GM12878 (cell line): ENCODE results near the gene TRIM41. TPM values are rescaled to one million over a fixed set of nuclear protein-coding genes. Genes with fewer than 3 reads are reported as not detected.
"Not testable (repeated sequence)": the region's sequence is repeated elsewhere in the genome, so short reads cannot be mapped to it uniquely, and the experiment has no call there.

ENCODE experiments used
- ATAC-seq: fragments of 200-7000 bp; cut with Tn5 transposase; 3 replicates; pipeline ENCODE4 v1.9.1; 2020; ENCODE audit warnings: mild to moderate bottlenecking, moderate library complexity
- BruUV-seq: library from RNA; stranded (reverse); fragments of 400-500 nt; replicated peaks from 2 replicates; lab custom pipeline; 2021; lab: Mats Ljungman, UMichigan
- CTCF ChIA-PET: fragments of 300-600 bp; sonication (Branson Sonifier 250); formaldehyde crosslinking; extraction: SDS; loops from one replicate; lab custom pipeline; 2021; ENCODE audit warnings: inconsistent platforms; lab: Yijun Ruan, JAX
- POLR2A ChIA-PET: fragments of 350-600 bp; formaldehyde crosslinking; extraction: SDS; loops from one replicate; lab custom pipeline; 2021; ENCODE audit warnings: inconsistent platforms; lab: Charles Lee
- RAD21 ChIA-PET: fragments of 300-600 bp; sonication (Branson Sonifier 250); formaldehyde crosslinking; loops from one replicate; lab custom pipeline; 2023; ENCODE audit warnings: antibody characterized with exemption; ENCODE audit not compliant: unreplicated experiment; lab: Charles Lee
- SMC1A ChIA-PET: fragments of 300-600 bp; sonication (Branson Sonifier 250); formaldehyde crosslinking; loops from one replicate; lab custom pipeline; 2023; ENCODE audit not compliant: unreplicated experiment, uncharacterized antibody; lab: Charles Lee
- DNase-seq: peaks from one replicate; pipeline ENCODE4 v3.0.0-alpha.2; 2011; ENCODE audit warnings: low read depth, low spot score
- FAIRE-seq: peaks from 3 replicates; lab custom pipeline; 2011; peaks lifted over from hg19 to GRCh38; lab: Jason Lieb, UNC
- H2AFZ ChIP-seq: 2 replicates; pipeline ENCODE4 v1.6.0; 2011; ENCODE audit warnings: low read depth, low read length, control low read depth; ENCODE audit not compliant: control insufficient read depth
- H3K27ac ChIP-seq: 2 replicates; pipeline ENCODE4 v1.5.1; 2011; ENCODE audit warnings: control low read depth; ENCODE audit not compliant: control insufficient read depth, insufficient read depth
- H3K27me3 ChIP-seq, 2 experiments: replicated peaks in 1 of 2; 2 replicates each; pipeline versions ENCODE4 v1.6.0 to v1.6.1; 2011; ENCODE audit warnings: low read length in 1 of 2; ENCODE audit not compliant: control insufficient read depth in 2 of 2, insufficient read depth in 2 of 2
- H3K36me3 ChIP-seq, 2 experiments: 2 replicates each; pipeline ENCODE4 v1.5.1; 2011; ENCODE audit warnings: low read length in 1 of 2; ENCODE audit not compliant: control insufficient read depth in 2 of 2, insufficient read depth in 2 of 2
- H3K4me1 ChIP-seq: 2 replicates; pipeline ENCODE4 v1.6.1; 2011; ENCODE audit warnings: mild to moderate bottlenecking, low read length, moderate library complexity, mixed read lengths; ENCODE audit not compliant: control insufficient read depth, insufficient read depth
- H3K4me2 ChIP-seq: 2 replicates; pipeline ENCODE4 v1.6.0; 2011; ENCODE audit warnings: control low read depth; ENCODE audit not compliant: control insufficient read depth, insufficient read depth
- H3K4me3 ChIP-seq: fragments of 200-600 bp; sonication (generic); 2 replicates; pipeline ENCODE4 v1.5.1; 2016
- H3K79me2 ChIP-seq: 2 replicates; pipeline ENCODE4 v1.6.0; 2011; ENCODE audit warnings: low read length; ENCODE audit not compliant: control insufficient read depth, insufficient read depth
- H3K9ac ChIP-seq: 2 replicates; pipeline ENCODE4 v1.8.0; 2011; ENCODE audit warnings: low read length, control low read depth, mixed read lengths; ENCODE audit not compliant: control insufficient read depth, insufficient read depth
- H3K9me3 ChIP-seq: replicated peaks from 3 replicates; pipeline ENCODE4 v1.5.1; 2011; ENCODE audit warnings: mild to moderate bottlenecking, low read length; ENCODE audit not compliant: control insufficient read depth, insufficient read depth
- H4K20me1 ChIP-seq: 2 replicates; pipeline ENCODE4 v1.6.0; 2011; ENCODE audit not compliant: control insufficient read depth, insufficient read depth
- ETV6 ChIP-seq, 2 experiments: fragments of 450-650 bp in 1 of 2; IDR thresholded peaks in 1 of 2; conservative IDR thresholded peaks in 1 of 2; 2 replicates each; pipeline ENCODE4 v1.6.1; 2014; ENCODE audit warnings: antibody characterized with exemption in 1 of 2, borderline replicate concordance in 1 of 2, low read depth in 1 of 2, mild to moderate bottlenecking in 1 of 2, moderate library complexity in 1 of 2
- IKZF2 ChIP-seq, 2 experiments: fragments of 450-650 bp; IDR thresholded peaks; 2 replicates each; pipeline ENCODE4 v1.6.1; 2017; ENCODE audit warnings: mild to moderate bottlenecking in 2 of 2, moderate library complexity in 2 of 2
- POLR2AphosphoS5 ChIP-seq: IDR thresholded peaks from 2 replicates; pipeline ENCODE4 v1.6.1; 2011; ENCODE audit warnings: mild to moderate bottlenecking, low read length, inconsistent platforms
- RCOR1 ChIP-seq: conservative IDR thresholded peaks from 2 replicates; pipeline ENCODE4 v1.6.1; 2012; ENCODE audit warnings: low read depth, low read length, improper control_type of control experiment
- ZNF622 ChIP-seq: fragments of 450-650 bp; IDR thresholded peaks from 2 replicates; pipeline ENCODE4 v1.6.1; 2017; ENCODE audit warnings: mild to moderate bottlenecking, inconsistent platforms
- WGBS: methylation state at CpG from one replicate; pipeline ENCODE4 v1.1.6; 2016; ENCODE audit warnings: low lambda C conversion rate; ENCODE audit not compliant: insufficient replicate concordance, insufficient coverage; ENCODE audit errors: missing lambda C conversion rate; 5-methylcytosine and 5-hydroxymethylcytosine counted together
- in situ Hi-C: fragments of 300-500 bp; cut with MboI; formaldehyde crosslinking; loops from 9 replicates; pipeline ENCODE4 v1.14.3; 2018; ENCODE audit warnings: mixed read lengths
- intact Hi-C: fragments of 100-400 bp; cut with micrococcal nuclease; formaldehyde crosslinking; loops from one replicate; pipeline ENCODE4 v1.14.2; 2022; ENCODE audit not compliant: unreplicated experiment
- polyA plus RNA-seq, 11 experiments: library from polyadenylated mRNA; depleted of rRNA in 4 of 11; unstranded in 6 of 11; stranded (reverse) in 5 of 11; fragments of >200 nt; fragmentation: Nextera tagmentation in 4 of 11; fragmentation: Illumina TruSeq in 1 of 11; extraction: Ambion mirVana in 4 of 11; extraction: Trizol in 1 of 11; gene quantifications; 1 replicate in 1 of 11; 2 replicates in 10 of 11; pipeline versions ENCODE4 v1.2.1 to v1.2.3, GENCODE V29; 2011 to 2016; ENCODE audit warnings: inconsistent platforms in 2 of 11, missing spikeins in 2 of 11, low read depth in 1 of 11
- total RNA-seq, 4 experiments: library from RNA; depleted of rRNA in 3 of 4; stranded (reverse); fragments of >200 nt in 3 of 4; fragmentation: Illumina TruSeq in 1 of 4; extraction: Trizol in 1 of 4; gene quantifications; 2 replicates each; pipeline versions ENCODE4 v1.2.1 to v1.2.3, GENCODE V29; 2013 to 2021
- TF ChIP-seq, protein P1 (sequence below): fragments of 450-650 bp; formaldehyde crosslinking; IDR thresholded peaks from 2 replicates; pipeline ENCODE4 v1.5.0; 2022; ENCODE audit warnings: mild to moderate bottlenecking, missing genetic modification characterization
- TF ChIP-seq, protein P2 (sequence below): fragments of 450-650 bp; IDR thresholded peaks from 2 replicates; pipeline ENCODE4 v1.6.1; 2014; ENCODE audit warnings: mild to moderate bottlenecking

Gene TRIM41
- total and polyA plus RNA-seq, 10 of the 15 experiments (the other 5 are each of a cell fraction or from before 2014, with no cell fraction given), result 1.0 to 28.9 (median 10.6) TPM

DNA sequence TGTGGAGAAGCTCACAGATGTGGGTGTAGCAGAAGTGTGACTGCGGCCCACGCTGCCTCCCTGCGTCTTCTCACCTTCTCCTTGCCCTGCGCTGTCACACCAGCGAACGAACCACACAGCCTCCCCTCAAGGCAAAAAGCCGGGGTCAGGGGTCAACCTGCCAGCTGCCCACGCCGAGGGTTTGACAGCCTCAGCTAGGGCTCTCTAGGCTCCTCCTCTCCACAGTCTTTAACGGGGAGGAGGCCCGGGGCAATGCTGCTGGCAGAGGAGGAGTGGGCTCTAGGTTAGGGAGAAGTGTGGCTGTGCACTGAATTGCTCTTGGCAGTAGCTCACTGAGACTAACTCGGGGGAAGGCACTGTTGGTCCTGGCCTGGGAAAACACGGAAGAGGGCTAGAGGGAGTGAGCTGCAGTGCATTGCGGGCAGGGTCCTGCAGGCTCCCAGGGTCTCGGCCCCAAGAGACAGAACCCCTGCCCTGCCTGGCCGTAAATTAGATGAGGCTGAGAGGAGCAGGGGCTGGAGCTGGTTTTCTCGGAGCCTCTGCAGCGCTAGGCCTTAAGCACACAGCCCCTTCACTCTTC lies 42.1 kb downstream of the TRIM41 start (continued):
- TF ChIP-seq, protein P1, sequence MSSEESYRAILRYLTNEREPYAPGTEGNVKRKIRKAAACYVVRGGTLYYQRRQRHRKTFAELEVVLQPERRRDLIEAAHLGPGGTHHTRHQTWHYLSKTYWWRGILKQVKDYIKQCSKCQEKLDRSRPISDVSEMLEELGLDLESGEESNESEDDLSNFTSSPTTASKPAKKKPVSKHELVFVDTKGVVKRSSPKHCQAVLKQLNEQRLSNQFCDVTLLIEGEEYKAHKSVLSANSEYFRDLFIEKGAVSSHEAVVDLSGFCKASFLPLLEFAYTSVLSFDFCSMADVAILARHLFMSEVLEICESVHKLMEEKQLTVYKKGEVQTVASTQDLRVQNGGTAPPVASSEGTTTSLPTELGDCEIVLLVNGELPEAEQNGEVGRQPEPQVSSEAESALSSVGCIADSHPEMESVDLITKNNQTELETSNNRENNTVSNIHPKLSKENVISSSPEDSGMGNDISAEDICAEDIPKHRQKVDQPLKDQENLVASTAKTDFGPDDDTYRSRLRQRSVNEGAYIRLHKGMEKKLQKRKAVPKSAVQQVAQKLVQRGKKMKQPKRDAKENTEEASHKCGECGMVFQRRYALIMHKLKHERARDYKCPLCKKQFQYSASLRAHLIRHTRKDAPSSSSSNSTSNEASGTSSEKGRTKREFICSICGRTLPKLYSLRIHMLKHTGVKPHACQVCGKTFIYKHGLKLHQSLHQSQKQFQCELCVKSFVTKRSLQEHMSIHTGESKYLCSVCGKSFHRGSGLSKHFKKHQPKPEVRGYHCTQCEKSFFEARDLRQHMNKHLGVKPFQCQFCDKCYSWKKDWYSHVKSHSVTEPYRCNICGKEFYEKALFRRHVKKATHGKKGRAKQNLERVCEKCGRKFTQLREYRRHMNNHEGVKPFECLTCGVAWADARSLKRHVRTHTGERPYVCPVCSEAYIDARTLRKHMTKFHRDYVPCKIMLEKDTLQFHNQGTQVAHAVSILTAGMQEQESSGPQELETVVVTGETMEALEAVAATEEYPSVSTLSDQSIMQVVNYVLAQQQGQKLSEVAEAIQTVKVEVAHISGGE (CRISPR knock-in tag), result no peak
- no peak for TF ChIP-seq RCOR1
- TF ChIP-seq ZNF622, result no peak
- TF ChIP-seq POLR2AphosphoS5, result no peak
- TF ChIP-seq ETV6 (conservative IDR thresholded peaks at IDR 0.05 in 1 of 2, IDR thresholded peaks at IDR 0.05 in 1 of 2; ENCODE audit: borderline replicate concordance in 1 of 2, low read depth in 1 of 2), result no peak
- TF ChIP-seq, protein P2, sequence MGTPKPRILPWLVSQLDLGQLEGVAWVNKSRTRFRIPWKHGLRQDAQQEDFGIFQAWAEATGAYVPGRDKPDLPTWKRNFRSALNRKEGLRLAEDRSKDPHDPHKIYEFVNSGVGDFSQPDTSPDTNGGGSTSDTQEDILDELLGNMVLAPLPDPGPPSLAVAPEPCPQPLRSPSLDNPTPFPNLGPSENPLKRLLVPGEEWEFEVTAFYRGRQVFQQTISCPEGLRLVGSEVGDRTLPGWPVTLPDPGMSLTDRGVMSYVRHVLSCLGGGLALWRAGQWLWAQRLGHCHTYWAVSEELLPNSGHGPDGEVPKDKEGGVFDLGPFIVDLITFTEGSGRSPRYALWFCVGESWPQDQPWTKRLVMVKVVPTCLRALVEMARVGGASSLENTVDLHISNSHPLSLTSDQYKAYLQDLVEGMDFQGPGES, result no peak
- no peak for TF ChIP-seq IKZF2 (IDR thresholded peaks at IDR 0.05)

DNA sequence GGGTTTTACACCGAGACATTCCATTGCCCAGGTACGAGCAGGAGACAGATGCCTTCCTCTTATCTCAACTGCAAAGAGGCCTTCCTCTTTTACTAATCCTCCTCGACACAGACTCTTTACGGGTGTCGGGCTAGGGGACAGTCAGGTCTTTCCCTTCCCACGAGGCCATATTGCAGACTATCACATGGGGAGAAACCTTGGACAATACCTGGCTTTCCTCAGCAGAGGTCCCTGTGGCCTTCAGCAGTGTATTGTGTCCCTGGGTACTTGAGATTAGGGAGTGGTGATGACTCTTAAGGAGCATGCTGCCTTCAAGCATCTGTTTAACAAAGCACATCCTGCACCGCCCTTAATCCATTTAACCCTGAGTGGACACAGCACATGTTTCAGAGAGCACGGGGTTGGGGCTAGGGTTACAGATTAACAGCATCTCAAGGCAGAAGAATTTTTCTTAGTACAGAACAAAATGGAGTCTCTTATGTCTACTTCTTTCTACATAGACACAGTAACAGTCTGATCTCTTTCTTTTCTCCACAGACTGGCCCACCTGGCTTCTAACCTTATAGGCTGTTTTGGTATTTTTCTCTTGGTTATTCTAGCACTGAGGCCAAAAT lies 44.3 kb downstream of the TRIM41 start:
- H3K4me3 ChIP-seq, ATAC-seq, H3K9me3 ChIP-seq, DNase-seq, RAD21 ChIA-PET, H3K9ac ChIP-seq, FAIRE-seq, H3K4me1 ChIP-seq, intact Hi-C loops, POLR2A ChIA-PET, H3K4me2 ChIP-seq, CTCF ChIA-PET, BruUV-seq, SMC1A ChIA-PET, H3K36me3 ChIP-seq, H3K27me3 ChIP-seq, H4K20me1 ChIP-seq, H3K27ac ChIP-seq, in situ Hi-C loops, H3K79me2 ChIP-seq, H2AFZ ChIP-seq: not testable (repeated sequence)
- WGBS, result 59% methylated on average over 8 of the region's 8 CpGs

- H3K27me3 ChIP-seq, DNase-seq, H4K20me1 ChIP-seq, H3K4me3 ChIP-seq, in situ Hi-C loops, H3K9me3 ChIP-seq, BruUV-seq, H3K27ac ChIP-seq, SMC1A ChIA-PET, POLR2A ChIA-PET, H3K79me2 ChIP-seq, ATAC-seq, H3K4me2 ChIP-seq, H2AFZ ChIP-seq, RAD21 ChIA-PET, H3K9ac ChIP-seq, FAIRE-seq, H3K4me1 ChIP-seq, H3K36me3 ChIP-seq, intact Hi-C loops: not testable (repeated sequence)
- CTCF ChIA-PET, result interaction anchor here (0.5 kb wide), 1 partner anchor 487 kb away, joined by 3 read pairs; no protein-coding TSS in a partner anchor
- 73% methylated on average over 12 of the region's 12 CpGs for WGBS
Observed at GRCh38 chr5:181267907-181268306, 44.8 kb downstream of the TRIM41 start.
